ENCODE data around the gene HMBS. TPM values are rescaled to one million over a fixed set of nuclear protein-coding genes. Genes with fewer than 3 reads are reported as not detected.
A peak's percentile ranks its signal among the peaks of the same experiment; 100 is the strongest.

HMBS gene
- total RNA-seq, 1 experiment from 2014 or later = 2.7 TPM

DNA sequence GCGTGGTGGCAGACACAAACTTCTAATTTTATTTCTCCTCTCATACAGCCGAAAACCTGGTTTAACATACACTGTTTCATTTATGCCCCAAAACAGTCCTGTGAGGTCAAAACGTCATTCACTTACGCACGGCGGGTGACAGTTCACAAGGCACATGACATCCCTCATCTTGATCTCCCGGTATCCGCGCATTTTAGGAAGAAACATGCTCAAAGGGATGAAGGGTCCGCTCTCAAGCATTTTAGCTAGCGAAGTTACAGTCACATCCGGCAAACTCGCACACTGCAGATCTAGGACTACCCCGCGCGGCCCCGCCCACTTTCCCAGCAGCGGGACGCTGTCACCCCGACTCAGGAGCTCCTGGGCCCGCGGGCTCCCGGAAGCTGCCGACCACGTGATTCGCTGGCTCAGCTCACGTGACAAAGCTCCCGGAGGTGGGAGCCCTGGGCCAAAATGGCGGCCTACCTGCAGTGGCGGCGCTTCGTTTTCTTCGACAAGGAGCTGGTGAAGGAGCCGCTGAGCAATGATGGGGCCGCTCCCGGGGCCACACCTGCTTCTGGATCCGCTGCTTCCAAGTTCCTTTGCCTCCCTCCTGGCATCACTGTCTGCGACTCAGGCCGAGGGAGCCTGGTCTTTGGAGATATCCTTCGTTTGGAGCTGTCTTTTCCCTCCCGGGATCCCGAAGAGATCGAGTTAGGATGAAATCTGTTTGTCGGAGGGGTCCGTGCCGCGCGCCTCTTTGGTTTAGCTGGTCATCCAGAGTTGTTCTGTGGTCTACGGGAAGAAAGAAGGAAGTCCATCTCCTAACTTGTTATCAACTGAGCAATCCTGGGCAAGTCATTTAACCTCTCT is 17.1 kb upstream of the HMBS start, which contains the start of gene VPS11:
Gene VPS11, plus strand, starts transcription at position 448 of the 852 bp plus-strand sequence. Its CDS starts 6 bp downstream, at position 454.
- DNase-seq (ENCODE audit: low spot score) = peak; percentile 85

DNA sequence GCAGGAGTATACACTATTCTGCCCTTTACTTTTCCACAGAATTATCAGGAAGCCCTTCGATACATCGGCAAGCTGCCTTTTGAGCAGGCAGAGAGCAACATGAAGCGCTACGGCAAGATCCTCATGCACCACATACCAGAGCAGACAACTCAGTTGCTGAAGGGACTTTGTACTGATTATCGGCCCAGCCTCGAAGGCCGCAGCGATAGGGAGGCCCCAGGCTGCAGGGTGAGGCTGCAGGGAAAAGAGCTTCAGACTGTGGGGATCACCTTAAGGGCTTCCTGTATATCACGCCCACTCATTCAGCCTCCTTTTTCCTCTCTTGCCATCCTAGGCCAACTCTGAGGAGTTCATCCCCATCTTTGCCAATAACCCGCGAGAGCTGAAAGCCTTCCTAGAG is 6.8 kb upstream of the HMBS start:
- no peak for DNase-seq (ENCODE audit: low spot score)

DNA sequence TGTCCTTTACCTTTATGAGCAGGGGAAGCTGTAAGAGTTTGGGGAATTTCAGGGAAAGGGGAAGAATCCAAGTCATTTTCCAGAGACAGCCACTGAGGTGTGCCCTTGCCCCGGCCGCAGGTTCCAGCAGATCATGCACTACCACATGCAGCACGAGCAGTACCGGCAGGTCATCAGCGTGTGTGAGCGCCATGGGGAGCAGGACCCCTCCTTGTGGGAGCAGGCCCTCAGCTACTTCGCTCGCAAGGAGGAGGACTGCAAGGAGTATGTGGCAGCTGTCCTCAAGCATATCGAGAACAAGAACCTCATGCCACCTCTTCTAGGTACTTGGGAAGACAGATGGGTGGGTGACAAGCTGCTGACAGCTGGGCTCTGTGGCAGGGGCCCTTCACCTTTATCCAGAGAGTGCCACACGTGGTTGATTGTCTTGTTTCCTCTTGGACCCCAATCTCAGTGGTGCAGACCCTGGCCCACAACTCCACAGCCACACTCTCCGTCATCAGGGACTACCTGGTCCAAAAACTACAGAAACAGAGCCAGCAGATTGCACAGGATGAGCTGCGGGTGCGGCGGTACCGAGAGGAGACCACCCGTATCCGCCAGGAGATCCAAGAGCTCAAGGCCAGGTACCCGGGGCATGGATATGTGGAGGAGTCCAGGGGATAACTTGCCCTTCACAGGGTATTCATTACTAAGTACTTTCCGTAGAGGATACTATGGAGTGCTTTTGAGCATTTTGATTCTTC is 5.8 kb upstream of the HMBS start:
- DNase-seq (ENCODE audit: low spot score) = no peak

DNA sequence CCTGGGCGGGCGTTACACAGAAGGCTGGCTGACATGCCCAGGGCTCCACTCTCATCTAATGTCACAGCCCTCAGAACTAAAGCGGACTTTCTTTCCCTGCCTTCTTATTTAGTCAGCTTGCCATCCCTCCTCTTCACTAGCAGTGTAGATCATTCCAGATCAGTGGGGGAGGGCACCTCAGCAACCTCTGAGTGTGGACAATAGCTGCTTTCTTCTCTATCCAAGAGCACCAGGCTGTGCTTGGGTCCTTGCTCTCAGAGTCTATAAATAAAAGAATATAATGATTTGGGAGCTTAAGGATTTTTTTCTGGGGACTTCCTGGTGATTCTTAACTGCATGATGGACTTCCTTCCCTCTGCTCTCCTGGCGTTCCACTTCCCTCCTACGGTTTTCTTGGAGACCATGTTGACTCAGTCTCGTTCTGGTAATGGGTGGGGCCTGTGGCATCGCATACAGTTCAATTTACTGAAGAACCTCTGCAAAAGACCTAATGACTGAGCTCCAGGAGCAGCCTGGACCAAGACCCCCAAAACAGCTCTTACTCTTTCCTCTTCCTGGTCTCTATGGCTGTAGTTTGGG is 2.9 kb upstream of the HMBS start:
- DNase-seq (ENCODE audit: low spot score) = no peak

DNA sequence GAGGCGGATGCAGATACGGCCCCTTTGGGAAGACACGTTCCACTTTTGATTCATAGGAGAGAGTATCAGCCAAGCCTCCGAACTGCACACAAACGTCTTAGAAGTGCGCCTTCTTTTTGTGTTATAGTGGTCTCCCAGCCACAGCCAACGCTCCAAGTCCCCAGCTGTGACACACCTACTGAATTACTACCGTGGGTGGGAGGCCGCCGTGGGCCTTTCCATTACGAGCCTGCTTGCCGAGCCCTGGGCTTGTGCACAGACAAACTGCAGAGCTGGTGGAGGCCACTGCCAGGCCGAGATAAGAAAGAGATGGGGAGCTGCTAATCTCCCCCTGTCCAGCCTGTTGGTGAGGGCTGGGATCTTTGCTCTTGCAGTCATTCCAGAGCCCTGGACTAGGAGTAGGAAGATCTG is 761 bp downstream of the HMBS start:
- no peak for DNase-seq (ENCODE audit: low spot score)

DNA sequence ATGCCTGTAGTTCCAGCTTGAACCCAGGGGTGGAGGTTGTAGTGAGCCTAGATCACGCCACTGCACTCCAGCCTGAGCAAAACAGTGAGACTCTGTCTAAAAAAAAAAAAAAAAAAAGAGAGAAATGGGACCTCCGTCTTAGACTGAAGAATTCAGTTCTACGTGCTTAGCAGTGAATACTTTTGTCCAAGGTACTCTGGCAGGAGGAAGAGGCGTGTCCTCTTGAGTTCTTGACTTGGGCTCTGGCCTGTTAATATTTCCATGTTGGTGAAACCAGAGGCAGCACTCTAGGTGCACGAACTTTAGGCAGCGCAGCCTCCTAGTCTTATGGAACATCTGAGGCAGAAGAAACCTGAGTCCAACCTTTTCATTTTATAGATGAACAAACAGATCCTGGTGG is 2.4 kb downstream of the HMBS start:
- no peak for DNase-seq (ENCODE audit: low spot score)

DNA sequence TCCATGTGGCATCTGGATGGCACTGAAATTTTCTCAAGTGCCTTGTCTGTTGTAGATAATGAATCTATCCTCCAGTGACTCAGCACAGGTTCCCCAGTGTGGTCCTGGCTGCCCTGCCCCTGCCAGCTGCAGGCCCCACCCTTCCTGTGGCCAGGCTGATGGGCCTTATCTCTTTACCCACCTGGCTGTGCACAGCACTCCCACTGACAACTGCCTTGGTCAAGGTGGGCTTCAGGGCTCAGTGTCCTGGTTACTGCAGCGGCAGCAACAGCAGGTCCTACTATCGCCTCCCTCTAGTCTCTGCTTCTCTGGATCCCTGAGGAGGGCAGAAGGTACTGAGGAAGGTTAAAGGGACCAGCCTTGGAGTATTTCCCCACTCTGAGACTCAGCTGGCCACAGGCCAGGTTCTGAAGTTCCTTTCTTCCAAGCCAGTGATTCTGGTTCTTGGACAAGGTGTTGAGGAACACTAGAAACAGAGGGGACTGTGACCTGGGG is 3.1 kb downstream of the HMBS start:
- peak; percentile 49 for DNase-seq (ENCODE audit: low spot score)

DNA sequence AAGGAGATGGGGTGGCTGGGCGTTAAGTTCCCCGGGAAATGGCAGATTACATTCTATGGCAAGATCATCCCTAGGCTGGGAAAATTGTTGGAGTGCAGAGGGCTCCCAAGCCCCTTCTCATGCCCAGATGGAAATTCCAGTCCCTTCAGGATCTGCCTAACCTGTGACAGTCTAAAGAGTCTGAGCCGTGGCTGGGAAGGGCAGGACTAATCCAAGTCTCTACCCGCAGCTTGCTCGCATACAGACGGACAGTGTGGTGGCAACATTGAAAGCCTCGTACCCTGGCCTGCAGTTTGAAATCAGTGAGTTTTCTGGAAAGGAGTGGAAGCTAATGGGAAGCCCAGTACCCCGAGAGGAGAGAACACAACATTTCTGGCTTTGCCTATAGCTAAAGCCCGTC is 3.7 kb downstream of the HMBS start:
- no peak for DNase-seq (ENCODE audit: low spot score)

DNA sequence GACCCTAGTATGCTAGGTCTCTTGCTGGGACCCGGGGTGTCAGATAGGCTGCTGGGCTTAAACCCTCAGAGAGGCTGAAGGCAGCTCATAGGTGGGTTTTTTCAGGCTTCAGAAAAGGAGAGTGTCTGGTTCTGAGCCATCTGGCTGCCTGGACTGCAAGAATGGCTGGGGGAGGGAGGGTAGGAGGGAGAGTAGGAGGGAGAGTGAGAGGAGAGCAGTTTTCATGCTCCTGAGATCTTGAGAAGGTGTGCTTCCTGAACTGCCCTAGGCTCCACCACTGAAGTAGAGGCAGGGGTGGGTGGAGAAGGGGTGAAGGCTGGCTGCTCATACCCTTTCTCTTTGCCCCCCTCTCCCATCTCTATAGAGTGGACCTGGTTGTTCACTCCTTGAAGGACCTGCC is 4.6 kb downstream of the HMBS start:
- DNase-seq (ENCODE audit: low spot score) = no peak

DNA sequence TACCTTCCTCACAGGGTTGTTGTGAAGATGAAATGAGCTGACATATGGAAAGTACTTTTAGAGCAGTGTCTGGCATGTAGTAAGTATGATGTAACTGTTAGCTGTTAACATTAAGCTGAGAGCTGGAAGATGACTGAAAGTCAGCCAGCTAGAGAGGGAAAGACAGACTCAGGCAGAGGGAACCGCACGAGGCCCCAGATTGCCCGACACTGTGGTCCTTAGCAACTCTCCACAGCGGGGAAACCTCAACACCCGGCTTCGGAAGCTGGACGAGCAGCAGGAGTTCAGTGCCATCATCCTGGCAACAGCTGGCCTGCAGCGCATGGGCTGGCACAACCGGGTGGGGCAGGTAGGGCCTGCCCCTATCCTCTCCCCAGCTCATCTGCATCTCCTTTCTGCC is 6.5 kb downstream of the HMBS start:
- no peak for DNase-seq (ENCODE audit: low spot score)

DNA sequence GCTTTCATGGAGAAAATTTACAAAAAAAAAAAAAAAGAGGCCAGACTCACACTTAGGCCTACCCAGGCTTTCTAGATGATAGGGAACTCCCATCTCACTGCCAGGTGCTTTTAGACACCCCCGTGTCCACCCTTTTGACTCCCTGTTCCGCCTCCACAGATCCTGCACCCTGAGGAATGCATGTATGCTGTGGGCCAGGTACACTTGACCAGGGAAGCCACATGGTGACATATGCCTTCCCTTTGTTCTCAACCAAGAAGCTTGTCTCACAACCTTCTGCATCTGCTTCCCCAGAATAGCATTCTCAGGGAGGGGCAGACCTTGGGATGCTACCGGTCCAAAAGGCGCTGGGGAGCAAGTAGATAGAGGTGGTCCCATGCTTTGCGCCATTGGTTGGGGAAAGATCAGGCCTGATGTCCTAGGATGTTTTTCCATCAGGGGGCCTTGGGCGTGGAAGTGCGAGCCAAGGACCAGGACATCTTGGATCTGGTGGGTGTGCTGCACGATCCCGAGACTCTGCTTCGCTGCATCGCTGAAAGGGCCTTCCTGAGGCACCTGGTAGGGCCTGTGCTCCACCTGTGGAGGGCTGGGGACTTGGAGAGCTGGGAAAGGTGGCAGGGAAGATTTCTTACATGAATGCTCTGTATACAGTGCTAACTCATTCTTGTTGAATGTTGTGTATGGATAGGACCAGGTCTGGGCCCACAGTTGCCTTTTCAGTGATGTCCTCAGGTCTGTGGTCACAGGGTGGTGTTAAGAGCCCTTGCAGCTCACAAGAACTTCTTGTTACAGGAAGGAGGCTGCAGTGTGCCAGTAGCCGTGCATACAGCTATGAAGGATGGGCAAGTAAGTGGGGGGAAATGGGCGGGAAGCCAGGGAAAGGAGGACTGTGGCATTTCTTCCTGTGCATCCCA is 7.5 kb downstream of the HMBS start:
- no peak for DNase-seq (ENCODE audit: low spot score)

DNA sequence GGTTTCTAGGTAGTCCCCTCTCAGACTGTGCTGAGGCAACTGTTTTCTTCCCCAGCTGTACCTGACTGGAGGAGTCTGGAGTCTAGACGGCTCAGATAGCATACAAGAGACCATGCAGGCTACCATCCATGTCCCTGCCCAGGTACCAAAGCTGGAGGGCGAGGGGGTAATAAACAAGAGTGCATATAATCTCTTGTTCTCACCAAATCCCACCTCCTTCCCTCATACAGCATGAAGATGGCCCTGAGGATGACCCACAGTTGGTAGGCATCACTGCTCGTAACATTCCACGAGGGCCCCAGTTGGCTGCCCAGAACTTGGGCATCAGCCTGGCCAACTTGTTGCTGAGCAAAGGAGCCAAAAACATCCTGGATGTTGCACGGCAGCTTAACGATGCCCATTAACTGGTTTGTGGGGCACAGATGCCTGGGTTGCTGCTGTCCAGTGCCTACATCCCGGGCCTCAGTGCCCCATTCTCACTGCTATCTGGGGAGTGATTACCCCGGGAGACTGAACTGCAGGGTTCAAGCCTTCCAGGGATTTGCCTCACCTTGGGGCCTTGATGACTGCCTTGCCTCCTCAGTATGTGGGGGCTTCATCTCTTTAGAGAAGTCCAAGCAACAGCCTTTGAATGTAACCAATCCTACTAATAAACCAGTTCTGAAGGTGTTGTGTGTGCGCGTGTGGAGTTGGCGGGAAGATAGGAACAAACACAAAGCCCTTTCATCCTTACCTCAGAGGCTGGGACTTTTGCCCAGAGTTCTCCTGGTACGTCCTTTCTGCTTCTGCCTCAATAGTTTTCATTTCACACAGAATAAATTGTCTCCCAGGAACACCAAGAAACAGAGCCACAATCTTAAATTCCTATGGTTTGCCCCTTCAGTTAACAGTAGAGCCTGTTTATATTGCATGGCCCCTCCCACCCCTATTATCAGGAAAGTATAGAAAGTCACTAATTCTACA is 8.5 kb downstream of the HMBS start:
- no peak for DNase-seq (ENCODE audit: low spot score)

DNA sequence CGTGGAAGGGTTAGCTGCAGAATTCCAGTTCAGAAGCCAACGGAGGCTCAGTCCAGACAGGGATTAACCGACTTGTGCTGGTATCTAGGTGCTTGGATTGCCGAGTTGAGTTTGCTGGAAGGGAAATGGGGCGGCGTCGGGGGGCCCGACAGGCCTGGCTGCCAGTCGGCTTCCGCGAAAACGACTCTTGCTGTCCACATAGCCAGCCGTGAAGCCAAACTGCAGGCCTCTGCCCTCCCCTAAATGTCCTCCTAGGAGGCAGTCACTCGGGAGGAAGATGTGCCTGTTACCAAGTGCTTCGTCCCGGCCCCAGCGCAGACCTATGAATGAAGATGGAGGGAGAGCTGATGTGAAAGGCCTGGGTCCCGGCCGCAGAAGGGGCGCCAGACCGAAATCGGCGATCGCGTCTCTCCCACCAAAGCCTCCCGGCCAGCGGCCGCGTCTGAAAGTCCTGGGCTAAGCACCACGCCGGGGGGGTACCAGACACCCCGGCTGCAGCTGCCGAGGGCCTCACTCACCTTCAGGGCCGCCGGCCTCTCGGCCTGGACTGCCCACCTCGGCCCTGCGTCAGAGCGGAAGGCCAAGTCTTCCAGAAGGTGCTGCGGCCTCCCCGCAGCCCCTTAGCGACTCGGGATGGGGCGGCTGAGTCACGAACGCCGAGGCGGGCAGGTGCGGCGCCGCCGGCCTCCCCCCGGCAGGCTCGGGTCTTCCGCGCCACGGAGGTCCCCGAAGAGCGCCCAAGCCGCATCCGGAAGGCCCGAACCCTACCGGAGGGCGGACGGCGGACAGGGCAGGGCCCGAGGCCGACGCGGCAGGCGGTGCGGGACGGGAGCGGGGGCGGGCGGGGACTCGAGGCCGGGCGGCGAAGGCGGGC is 9.5 kb downstream of the HMBS start:
- DNase-seq (ENCODE audit: low spot score) = no peak

DNA sequence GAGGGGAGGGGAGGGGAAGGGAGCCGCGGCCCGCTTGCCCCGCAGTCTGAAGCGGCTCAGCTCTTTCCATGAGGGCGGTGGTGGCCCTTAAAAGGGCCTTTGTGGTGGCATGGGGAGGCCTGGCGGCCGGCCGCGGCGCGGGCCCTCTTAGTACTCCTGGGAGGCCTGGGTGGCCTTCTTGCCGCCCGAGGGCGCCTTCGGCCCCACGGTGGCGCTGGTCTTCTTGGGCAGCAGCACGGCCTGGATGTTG is 10.1 kb downstream of the HMBS start:
- DNase-seq (ENCODE audit: low spot score) = peak; percentile 26

DNA sequence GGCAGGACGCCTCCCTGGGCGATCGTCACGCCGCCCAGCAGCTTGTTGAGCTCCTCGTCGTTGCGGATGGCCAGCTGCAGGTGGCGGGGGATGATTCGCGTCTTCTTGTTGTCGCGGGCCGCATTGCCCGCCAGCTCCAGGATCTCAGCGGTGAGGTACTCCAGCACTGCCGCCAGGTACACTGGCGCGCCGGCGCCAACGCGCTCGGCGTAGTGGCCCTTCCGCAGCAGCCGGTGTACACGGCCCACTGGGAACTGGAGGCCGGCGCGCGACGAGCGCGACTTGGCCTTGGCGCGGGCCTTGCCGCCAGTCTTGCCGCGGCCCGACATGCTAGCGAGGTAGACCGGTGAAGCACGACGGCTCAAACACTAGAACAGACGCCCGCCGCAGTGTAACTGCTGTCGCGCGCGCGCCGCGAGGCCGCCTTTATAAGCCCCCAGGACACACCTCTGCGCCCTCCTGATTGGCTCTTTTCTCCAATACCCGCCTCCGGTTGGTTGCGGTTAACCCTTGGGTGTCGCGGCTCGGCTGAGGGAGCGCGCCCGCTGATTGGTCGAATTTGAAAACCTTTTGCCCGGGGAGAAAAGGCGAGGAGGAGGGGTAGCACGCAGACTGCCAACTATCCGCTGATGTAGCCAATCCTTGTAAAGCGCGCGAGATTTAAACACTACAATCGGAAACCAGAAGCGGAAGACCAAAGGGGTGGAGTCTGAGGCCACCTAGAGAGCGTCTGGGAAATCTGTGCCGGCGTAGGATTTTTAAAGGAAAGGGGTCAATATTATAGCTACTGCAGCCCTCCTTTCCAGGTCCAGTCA is 10.6 kb downstream of the HMBS start:
- peak; percentile 97 for DNase-seq (ENCODE audit: low spot score)

DNA sequence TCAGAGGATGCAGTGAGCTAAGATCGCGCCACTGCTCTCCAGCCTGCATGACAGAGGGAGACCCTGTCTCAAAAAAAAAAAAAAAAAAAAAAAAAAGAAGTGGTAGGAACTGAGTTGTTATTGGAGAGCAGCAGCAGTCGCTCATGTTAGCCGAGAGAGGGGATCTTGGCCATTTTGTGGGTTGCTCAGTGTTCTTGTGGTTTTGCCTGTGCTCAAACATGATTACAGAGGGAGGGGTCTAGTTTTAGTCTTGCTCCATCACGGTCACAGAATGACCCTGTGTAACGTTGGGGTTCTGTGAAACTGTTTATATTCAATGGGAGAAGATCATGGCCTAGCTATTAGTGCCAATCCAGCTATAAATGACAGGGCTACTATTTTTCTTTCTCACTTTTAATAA is 15.0 kb downstream of the HMBS start:
- no peak for DNase-seq (ENCODE audit: low spot score)

DNA sequence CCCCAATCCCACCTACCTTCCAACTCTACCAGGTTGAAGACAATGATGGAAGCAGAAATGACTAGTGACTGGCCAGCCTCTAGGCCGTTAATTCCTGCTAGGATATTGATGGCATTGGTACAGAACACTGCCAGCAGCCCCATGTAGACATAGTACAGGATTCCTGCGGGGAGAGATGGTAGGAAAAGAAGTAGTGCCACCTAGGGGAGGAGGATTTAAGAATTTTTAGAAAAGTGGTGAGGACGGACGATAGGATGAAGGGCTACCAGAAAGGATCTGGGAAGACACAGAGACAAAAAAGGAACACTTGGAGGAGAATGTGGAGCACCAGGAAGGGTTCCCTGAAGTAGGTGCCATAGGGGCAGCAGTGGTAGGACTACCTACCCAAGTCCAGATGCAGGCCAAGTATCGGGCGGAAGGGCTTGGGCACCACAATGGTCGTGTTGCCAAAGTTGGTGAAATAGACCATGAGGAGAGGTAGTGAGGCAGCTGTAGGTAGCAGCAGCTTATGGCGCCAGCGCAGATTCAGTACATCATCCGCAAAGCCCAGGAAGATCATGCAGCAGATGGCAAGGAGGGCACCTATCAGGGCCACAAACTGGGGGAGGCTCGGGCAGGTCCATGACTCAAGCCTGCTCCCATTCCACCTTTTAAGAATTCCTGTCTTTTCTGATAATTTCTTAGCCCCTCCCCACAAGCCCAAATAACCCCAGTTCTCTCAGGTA is 15.7 kb downstream of the HMBS start:
- DNase-seq (ENCODE audit: low spot score) = peak; percentile 39

All from A172 (cell line).